Measurements from ENCODE around the gene P2RY2. TPM values are rescaled to one million over a fixed set of nuclear protein-coding genes. Genes with fewer than 3 reads are reported as not detected.

Gene P2RY2
- total RNA-seq, 1 experiment from 2014 or later: 22.5 TPM

GRCh38 chr11:73258104-73259035, 40.3 kb downstream of the P2RY2 start:
- Histone ChIP-seq H3K79me2 (ENCODE audit: low read depth) (no peaks in the 10 kb centered on the region), H3K4me3 (peak overlapping the region; percentile 36; the same call in 1 of the 2 replicates), H2AFZ (no peak overlapping the region; the same call in 1 of the 2 replicates), H3K36me3 (ENCODE audit: low read depth) (no peaks in the 10 kb centered on the region), H3K9me2 (ENCODE audit: insufficient read depth) (no peaks in the 10 kb centered on the region), H3K27ac (peak overlapping the region; percentile 96), H3K27me3 (ENCODE audit: insufficient read depth, low read depth) (no peaks in the 10 kb centered on the region), H3K9me3 (ENCODE audit: insufficient read depth, low read depth) (no peaks in the 10 kb centered on the region), H3K4me1 (replicated peaks; ENCODE audit: insufficient read depth) (peaks cover 61% of the 10 kb centered on the region), H3F3A (ENCODE audit: insufficient read depth, low read depth) (peaks cover 62% of the 10 kb centered on the region), H3K4me2 (peak overlapping the region; percentile 82), H4K20me1 (ENCODE audit: insufficient read depth) (no peaks in the 10 kb centered on the region)
- ChIA-PET CTCF (interaction anchor here (0.8 to 2.1 kb wide), 6 partner anchors 12 to 73 kb away, joined by 4 to 21 read pairs (median 5); no protein-coding TSS in a partner anchor), POLR2A (ENCODE audit: unreplicated experiment) (interaction anchor here (0.6 to 1.1 kb wide), 5 partner anchors 14 to 72 kb away, joined by 3 to 11 read pairs (median 8); partner anchors contain the start of gene P2RY6)
- BruUV-seq (replicated peaks): no TSS peak
- DNase-seq: peak in 1 of 2 experiments; percentile 80
- TF ChIP-seq CTCF (conservative IDR thresholded peaks at IDR 0.05): no peak
- no peak for TF ChIP-seq EZH2 (IDR thresholded peaks at IDR 0.05; ENCODE audit: low read depth)
- intact Hi-C loops (cut with micrococcal nuclease; ENCODE audit: unreplicated experiment): no loop called here

GRCh38 chr11:73259406-73260126, 41.5 kb downstream of the P2RY2 start:
- no peaks in the 10 kb centered on the region for H3K9me2 ChIP-seq (ENCODE audit: insufficient read depth)
- no peaks in the 10 kb centered on the region for H4K20me1 ChIP-seq (ENCODE audit: insufficient read depth)
- peaks cover 65% of the 10 kb centered on the region for H3K4me1 ChIP-seq (replicated peaks; ENCODE audit: insufficient read depth)
- TF ChIP-seq CTCF (conservative IDR thresholded peaks at IDR 0.05) (no peak), EZH2 (IDR thresholded peaks at IDR 0.05; ENCODE audit: low read depth) (no peak)
- H2AFZ ChIP-seq: no peak overlapping the region
- H3K36me3 ChIP-seq (ENCODE audit: low read depth): no peaks in the 10 kb centered on the region
- DNase-seq: no peak
- H3K9me3 ChIP-seq (ENCODE audit: insufficient read depth, low read depth): no peaks in the 10 kb centered on the region
- H3K4me2 ChIP-seq: no peak overlapping the region
- peaks cover 59% of the 10 kb centered on the region for H3F3A ChIP-seq (ENCODE audit: insufficient read depth, low read depth)
- H3K27me3 ChIP-seq (ENCODE audit: insufficient read depth, low read depth): no peaks in the 10 kb centered on the region
- H3K79me2 ChIP-seq (ENCODE audit: low read depth): no peaks in the 10 kb centered on the region
- no TSS peak for BruUV-seq (replicated peaks)
- POLR2A ChIA-PET (ENCODE audit: unreplicated experiment): no interaction called here
- intact Hi-C loops (cut with micrococcal nuclease; ENCODE audit: unreplicated experiment): no loop called here
- peak overlapping the region; percentile 96 for H3K27ac ChIP-seq
- CTCF ChIA-PET: interaction anchor here (0.6 to 0.7 kb wide), 2 partner anchors 67 to 1281 kb away, joined by 3 to 6 read pairs; no protein-coding TSS in a partner anchor
- H3K4me3 ChIP-seq: no peak overlapping the region

- Histone ChIP-seq H3K9me3 (ENCODE audit: insufficient read depth, low read depth) (no peaks in the 10 kb centered on the region), H3K36me3 (ENCODE audit: low read depth) (no peaks in the 10 kb centered on the region), H3K4me1 (replicated peaks; ENCODE audit: insufficient read depth) (peaks cover 65% of the 10 kb centered on the region), H4K20me1 (ENCODE audit: insufficient read depth) (no peaks in the 10 kb centered on the region), H3K9me2 (ENCODE audit: insufficient read depth) (no peaks in the 10 kb centered on the region), H3K4me2 (no peak overlapping the region), H3K27ac (peak overlapping the region; percentile 96; the same call in 1 of the 2 replicates), H2AFZ (no peak overlapping the region), H3K27me3 (ENCODE audit: insufficient read depth, low read depth) (no peaks in the 10 kb centered on the region), H3K79me2 (ENCODE audit: low read depth) (no peaks in the 10 kb centered on the region), H3F3A (ENCODE audit: insufficient read depth, low read depth) (peaks cover 59% of the 10 kb centered on the region), H3K4me3 (no peak overlapping the region)
- no peak for TF ChIP-seq CTCF (conservative IDR thresholded peaks at IDR 0.05)
- TF ChIP-seq EZH2 (IDR thresholded peaks at IDR 0.05; ENCODE audit: low read depth): no peak
- no TSS peak for BruUV-seq (replicated peaks)
- no peak for DNase-seq
- intact Hi-C loops (cut with micrococcal nuclease; ENCODE audit: unreplicated experiment): no loop called here
- CTCF ChIA-PET: no interaction called here
- POLR2A ChIA-PET (ENCODE audit: unreplicated experiment): no interaction called here
Measured at GRCh38 chr11:73260127-73260457, 42.0 kb downstream of the P2RY2 start.

All from PC-9 (cell line).